Measurements from ENCODE around the gene ACR.

The ACR gene

DNA sequence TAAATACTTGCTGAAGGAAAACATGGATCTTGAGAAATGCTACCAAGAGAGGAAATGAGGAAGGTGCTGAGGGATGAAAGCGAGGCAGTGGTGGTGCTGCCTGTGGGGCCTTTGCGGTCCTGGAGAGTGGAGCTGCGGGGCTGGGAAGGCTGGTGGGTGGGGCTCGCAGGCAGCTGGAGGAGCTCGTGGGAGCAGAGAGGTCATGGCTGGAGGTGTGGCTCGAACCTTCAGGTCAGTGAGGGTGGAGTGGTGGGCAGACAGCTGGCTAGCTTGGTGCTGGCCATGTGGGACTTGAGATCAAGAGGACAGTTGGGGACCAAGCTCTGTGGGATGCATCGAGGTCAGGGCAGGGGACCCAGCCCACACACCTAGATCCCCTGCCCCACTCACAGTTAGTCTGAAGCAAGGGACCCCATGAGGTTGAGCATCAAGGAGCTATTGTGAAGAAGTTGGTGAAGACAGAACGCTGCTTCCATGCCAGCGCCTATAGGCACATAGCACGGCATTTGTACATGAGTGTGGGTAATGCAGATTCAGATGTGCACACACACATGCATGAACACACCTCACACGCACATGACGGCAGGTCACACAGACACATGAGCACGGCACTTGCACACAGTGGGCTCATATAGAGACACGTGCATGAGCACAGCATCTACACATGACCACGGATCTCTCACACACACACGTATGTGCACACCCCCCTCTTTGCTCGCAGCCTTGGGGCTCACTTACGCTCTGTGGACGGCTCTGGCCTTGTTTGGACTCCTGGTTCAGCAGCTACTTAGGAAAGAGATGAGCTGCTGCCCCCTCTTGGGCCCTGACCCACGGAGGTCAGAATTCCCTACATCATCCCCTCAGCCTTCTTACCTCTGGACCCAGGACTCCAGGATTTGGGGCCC lies 34.9 kb upstream of the ACR start:
- no peak for DNase-seq (ENCODE audit: low read depth in 2 of 2)

GRCh38 chr22:50703726-50704509 lies 34.1 kb upstream of the ACR start:
- DNase-seq (ENCODE audit: low read depth in 2 of 2): no peak

DNA sequence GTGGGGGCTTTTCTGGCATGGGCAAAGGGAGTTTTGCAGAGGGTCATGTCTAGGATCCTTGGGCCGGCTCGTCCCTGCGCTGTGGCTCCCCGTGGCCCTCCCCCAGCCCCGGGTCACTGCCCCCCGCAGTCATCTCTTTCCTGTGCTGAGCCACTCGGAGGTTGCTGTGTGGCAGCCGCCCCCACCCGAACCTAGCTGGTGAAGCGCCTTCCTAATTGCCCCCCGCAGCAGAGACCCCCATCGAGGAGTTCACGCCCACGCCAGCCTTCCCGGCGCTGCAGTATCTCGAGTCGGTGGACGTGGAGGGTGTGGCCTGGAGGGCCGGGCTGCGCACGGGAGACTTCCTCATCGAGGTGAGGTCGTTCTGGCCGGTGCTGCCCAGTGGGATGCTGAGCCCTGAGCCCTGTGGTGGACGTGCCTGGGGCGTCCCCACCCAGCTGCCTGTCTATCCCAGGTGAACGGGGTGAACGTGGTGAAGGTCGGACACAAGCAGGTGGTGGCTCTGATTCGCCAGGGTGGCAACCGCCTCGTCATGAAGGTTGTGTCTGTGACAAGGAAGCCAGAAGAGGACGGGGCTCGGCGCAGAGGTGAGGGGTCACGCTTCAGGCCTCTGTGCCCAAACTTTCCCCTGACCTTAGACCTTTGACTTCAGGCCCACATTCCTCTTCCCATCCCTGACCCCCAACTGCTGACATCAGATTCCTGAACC lies 33.3 kb upstream of the ACR start:
- DNase-seq (ENCODE audit: low read depth in 2 of 2): no peak

DNA sequence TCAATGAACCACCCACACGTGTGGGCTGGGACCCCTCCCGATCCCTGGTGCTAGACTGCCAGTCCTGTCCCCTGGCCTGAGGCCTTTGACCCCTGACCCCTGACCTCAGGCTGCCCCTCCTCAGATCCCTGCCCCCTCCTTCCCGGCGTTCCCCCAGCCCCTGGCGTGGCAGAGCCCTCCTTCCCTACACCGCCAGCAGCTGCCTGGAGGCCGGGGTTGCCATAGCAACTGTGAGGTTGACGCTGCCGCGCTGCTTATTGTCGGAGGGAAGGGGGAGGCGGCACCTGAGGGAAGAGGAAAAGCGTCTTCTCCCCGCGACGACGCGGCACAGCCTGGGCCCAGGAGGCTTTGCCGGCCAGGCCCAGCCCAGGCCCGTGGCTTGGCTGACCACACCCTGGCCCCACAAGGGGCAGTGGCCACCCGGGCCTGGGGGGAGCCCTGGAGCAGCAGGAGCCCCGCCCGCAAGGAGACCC lies 32.7 kb upstream of the ACR start:
- DNase-seq (ENCODE audit: low read depth in 2 of 2): no peak

DNA sequence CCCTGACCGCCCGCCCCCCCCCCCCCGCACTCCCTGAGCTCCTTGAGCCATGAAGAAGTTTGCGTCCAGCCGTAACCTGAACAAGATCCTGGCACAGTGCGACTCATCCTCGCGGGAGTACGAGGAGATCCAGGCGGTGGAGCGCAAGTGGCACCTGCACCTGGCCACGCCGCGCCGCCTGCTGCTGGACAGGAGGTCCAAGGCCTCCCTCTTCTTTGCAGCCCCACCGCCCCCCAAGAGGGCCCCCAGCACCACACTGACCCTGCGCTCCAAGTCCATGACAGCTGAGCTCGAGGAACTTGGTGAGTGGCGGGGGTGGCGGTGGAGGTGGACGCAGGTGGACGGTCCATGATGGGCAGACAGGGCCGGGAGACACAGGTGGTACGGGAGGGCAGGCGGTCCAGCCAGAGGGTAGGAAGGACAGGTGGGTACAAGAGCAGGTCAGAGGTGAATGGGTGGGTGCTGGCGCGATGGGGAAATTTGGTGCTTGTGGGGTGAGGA lies 32.1 kb upstream of the ACR start:
- no peak for DNase-seq (ENCODE audit: low read depth in 2 of 2)

GRCh38 chr22:50706481-50707125 lies 31.4 kb upstream of the ACR start:
- DNase-seq (ENCODE audit: low read depth in 2 of 2): no peak

- no peak for DNase-seq (ENCODE audit: low read depth in 2 of 2)
These were observed 29.5 kb upstream of the ACR start for GRCh38 chr22:50708474-50708873.

DNA sequence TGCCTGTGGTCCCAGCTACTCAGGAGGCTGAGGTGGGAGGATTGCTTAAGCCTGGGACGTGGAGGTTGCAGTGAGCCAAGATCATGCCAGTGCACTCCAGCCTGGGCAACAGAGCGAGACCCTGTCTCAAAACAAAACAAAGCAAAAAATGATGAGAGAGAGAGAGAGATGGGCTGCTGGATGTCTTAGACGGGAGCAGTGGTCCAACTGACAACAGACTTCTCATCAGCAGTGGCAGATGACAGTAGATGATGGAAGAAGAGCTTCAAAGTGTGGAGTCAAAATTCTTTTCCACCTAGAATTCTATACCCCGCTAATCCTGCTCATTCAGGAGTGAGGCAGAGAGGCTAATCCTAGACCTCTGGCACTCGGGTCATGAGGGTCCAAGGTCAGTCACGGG lies 29.0 kb upstream of the ACR start:
- no peak for DNase-seq (ENCODE audit: low read depth in 2 of 2)

DNA sequence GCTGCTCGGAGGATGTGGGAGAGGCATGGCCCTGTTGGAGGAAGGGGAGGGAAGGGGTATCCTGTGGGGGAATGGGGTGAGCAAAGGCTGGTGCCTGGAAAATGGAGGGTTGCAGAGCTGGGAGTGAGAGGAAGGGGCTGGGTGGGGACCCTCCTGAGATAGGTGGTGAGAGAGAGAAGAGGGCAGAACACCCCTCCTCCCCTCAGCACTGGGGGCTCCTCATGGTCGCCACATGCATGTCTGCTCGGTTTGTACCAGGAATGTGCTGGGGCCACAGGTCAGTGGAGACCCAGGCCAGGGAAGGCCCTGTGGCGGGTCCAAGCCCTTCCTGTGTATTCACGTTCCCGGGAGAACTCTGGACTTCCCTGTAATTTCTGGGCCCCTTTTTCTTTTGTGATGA lies 27.8 kb upstream of the ACR start:
- DNase-seq (ENCODE audit: low read depth in 2 of 2): no peak

GRCh38 chr22:50710886-50711285 lies 27.1 kb upstream of the ACR start:
- DNase-seq (ENCODE audit: low read depth in 2 of 2): no peak

DNA sequence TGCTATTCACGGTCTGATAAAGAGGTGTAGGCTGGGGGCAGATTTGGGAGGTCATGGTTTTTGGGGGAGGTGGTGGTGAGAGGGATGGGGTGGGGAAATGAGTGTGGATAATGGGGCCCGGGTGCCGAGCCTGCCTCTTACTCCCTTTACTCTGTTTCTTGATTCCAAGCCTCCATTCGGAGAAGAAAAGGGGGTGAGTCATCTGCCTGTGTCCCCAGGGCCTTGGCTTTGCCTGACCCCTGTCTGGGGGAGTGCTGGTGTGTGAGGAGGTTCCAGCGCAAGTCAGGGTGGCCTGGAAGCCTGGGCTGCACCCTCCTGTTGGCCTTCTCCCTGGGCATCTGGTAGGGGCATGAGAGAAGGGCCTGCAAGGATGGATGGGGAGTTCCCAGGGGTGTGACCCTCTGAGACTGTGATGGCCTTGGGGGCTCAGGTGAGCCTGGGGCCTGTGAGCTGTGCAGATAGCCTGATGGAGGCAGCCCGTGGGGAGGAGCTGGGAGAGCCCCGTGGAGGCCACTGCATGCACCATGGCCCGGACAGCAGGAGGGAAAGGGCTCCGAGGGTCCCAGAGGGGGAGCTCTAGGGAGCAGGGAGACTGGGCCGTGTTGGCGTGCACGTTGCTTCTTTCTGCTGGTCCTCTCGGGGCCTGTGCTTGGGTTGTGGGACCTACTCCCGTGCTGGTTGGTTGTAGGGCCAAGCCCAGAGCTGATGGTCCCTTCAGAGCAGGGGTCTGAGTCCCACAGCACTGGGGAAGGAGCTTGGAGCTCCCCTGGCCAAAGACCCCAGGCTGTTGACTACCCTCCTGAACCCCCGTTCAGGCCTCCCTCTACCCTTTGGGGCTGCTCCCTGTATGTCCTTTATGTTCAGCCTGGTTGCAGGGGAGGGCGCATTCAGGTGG lies 26.3 kb upstream of the ACR start:
- no peak for DNase-seq (ENCODE audit: low read depth in 2 of 2)

- no peak for DNase-seq (ENCODE audit: low read depth in 2 of 2)
These were observed 25.5 kb upstream of the ACR start for GRCh38 chr22:50712341-50713007.

- DNase-seq (ENCODE audit: low read depth in 2 of 2): no peak
These were observed 25.0 kb upstream of the ACR start for GRCh38 chr22:50713008-50713385.

GRCh38 chr22:50713571-50714056 lies 24.4 kb upstream of the ACR start:
- DNase-seq (ENCODE audit: low read depth in 2 of 2): no peak

DNA sequence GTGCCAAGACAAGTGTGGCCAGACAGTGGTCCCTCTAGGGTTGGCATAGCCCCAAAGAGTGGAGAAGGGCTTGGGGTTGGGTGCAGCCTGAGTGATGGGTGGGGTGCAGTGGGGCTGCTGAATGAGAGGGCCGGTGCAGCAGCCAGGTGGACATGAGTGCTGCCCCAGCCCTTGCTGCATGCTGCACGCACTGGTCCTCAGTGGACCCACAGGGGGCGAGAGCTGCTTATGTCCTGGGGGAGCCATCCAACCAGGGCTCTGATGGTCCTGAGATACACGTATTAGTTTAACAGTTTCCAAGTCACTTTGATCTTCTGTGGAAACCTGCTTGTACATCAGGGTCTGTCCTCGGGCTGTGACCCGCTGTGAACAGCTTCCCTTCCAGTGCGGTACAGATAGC lies 23.9 kb upstream of the ACR start:
- DNase-seq (ENCODE audit: low read depth in 2 of 2): no peak

GRCh38 chr22:50714631-50715179 lies 23.3 kb upstream of the ACR start:
- no peak for DNase-seq (ENCODE audit: low read depth in 2 of 2)

- DNase-seq (ENCODE audit: low read depth in 2 of 2): no peak
These were observed 22.8 kb upstream of the ACR start for GRCh38 chr22:50715250-50715649.

DNA sequence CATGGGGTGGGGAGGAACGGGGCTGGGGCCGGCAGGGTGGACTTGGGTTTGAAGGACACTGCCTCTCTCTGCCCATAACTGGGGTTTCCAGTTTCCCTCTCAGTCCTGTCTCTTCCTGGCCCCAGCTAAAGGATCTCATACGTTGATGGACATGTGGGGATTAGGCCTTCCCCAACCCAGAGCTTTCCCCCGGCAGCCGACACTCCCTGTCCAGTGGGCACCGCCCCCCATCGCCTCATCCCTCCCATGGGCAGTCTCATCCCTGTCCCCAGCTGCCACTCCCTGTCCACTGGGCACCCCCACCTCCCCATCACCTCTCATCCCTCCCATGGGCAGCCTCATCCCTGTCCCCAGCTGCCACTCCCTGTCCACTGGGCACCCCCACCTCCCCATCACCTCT lies 22.2 kb upstream of the ACR start:
- DNase-seq (ENCODE audit: low read depth in 2 of 2): no peak

DNA sequence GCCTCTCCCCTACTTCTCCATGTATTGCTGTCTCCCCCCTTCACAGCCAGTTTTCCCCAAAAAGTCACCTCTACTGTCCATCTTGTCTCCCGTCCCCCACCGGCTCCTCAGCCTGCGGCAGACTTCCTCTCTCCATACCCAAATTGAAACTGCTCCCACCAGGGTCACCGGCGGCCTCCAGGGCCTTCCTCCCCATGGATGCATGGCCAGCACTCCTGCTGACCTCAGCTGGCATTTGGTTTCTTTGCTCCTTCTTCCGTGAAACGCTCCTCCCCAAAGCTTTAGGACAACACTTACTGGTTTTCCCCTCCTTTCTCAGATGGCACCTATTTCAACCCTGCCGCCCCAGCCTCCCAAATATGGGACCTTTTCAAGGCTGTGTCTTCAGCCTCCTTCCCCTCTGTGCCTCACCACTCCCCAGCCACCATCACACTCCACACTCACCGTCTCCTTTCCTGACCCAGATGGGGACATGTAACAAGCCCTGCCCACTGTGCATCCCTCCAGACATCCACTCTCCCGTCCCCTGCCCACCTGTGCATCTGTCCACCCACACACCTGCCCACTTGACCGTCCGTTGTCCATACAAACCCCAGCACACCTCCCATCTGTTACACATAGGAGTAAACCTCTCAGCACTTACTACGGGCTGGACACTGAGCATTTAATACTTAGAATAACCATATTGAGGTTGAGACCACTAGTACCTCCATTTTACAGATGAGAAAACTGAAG lies 21.5 kb upstream of the ACR start:
- no peak for DNase-seq (ENCODE audit: low read depth in 2 of 2)
